HG03280 (cell line): Measurements from ENCODE around the gene LRMDA.

Experiments
- ATAC-seq: cut with Tn5 transposase; IDR thresholded peaks from one replicate; pipeline ENCODE4 v1.9.1; 2021; ENCODE audit warnings: mild to moderate bottlenecking, moderate library complexity; ENCODE audit not compliant: unreplicated experiment

The LRMDA gene

DNA sequence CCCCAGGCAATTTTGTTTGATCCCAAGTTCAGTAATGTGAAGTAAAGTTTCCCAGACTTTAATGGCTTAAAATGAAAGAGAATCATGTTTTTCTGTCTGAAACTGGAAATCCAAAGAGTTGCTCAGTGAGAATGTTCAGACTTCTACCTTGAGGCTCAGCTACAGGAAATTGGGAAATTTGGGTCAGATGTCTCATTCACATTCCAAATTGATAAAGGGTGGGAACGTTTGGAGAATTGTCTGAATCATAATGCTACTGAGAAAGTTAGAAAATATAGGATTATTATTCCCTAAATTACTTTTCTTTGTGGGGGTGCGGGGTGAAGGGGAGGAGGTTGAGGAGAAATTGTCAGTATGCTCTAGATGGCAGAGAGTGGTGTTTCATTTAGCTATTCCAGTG, 773.9 kb downstream of the LRMDA start:
- no peak for ATAC-seq

DNA sequence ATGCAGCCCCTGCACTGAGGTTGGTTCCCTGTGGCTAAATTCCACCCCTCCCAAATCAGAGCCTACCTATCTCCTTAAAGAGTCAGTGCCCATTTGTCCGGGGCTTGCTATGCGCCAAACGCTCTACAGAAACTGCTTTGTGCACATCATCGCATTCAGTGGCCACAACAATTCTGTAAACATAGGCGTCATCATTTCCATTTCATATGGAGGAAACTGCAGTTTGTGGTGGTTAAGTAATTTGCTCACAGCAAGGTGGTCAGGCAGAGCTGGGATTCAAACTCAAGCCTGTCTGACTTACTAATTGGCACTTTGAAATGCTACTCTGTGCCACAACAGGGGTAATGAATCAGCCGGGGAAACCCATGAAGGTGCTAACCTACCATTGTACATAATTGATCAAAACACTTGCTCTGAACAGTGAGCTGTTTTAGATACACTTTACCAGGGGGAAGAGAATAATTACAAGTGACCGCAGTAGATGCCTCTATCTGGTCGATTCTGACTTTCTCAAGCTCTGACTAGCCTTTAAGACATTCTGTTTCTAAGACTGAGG, 775.5 kb downstream of the LRMDA start:
- ATAC-seq: no peak

DNA sequence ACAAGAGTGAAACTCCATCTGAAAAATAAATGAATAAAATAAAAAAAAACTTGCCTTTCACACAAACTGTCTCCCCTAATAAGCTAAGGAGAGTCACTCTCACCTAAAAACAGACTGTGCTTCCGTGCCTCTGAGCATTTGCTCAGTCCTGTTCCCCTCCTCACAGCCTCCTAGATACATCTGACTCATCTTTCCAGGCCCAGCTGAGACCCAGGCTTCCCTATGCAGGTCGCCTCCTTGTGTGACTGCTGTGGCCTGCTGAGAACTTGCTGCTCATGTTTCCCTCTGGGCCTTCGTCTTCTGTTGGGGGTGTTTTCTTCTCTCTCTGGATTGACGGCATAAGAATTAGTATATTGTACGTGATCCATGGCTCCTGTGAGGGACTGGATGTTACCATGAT, 777.7 kb downstream of the LRMDA start:
- no peak for ATAC-seq

DNA sequence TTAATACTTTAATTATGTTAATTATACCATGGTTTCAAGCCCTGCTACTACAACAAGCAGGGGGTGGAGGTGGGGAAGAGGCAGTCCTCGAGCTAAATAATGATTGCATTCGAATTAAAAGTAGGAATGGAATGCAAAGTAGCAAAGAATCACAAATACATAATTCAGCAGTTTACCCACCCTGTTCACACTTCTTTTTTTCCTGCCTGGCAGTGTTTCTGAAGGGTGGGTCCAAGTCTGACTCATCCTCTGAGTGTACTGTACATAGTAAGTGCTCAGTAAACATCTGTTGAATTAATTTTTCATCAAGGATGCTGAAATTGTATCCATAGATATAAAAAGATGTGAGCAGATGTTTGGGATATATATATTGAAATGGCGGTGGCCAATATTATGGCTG, 778.8 kb downstream of the LRMDA start:
- ATAC-seq: no peak

DNA sequence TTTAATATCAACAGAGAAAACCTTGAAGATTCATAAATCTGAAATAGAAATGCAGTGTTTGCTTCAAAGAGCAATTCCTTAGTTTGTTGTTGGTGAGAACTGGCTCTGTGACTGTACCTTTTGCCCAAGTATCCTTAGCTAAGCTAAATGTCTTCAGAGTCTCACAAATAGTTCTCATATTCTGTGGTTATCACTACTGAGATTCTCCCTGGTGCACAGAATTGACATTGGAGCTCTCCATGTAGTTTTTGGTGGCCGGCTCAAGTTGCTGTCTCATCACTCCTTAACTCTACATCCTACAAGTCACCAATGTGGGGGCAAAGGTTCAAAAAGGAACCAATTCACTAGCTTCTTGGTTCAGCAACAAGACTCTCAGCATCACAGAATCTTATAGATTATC, 780.3 kb downstream of the LRMDA start:
- ATAC-seq: no peak

DNA sequence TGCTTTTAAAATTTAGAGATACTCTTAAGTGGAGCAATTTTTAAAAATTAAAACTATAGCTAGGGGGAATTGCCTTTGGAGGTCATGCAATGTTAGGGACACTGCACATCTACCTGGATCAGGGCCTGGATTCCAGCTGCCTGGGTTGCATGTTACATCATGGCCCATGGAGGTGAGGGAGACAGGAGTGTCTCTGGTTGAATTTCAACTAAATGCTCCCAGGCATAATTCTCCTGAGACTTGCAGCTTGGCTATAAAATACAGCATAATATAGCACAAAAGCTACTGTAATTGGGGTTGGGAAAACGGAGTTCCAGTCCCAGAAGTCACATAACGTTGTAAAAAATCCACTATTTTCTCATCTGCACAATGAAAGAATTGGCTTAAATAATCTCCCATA, 782.5 kb downstream of the LRMDA start:
- ATAC-seq: no peak

DNA sequence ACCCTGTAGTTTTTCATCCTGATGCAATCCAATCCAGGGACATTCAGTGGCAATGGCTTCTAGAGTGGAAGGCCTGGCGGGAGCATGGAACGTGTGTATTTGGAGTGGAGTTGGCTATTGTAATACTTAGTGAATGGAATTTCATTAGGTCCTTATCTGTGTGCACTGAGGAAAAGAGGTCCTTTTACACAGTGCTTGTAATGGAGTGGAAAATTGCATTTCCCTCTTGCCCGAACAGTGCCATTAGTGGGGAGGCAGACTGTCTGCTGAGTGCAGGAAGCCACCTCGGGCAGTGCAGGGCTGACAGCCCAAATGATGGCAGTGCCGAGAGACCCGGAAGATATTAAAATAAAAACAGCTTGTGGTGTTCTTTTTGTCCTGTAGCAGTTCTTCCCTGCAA, 786.6 kb downstream of the LRMDA start:
- no peak for ATAC-seq

DNA sequence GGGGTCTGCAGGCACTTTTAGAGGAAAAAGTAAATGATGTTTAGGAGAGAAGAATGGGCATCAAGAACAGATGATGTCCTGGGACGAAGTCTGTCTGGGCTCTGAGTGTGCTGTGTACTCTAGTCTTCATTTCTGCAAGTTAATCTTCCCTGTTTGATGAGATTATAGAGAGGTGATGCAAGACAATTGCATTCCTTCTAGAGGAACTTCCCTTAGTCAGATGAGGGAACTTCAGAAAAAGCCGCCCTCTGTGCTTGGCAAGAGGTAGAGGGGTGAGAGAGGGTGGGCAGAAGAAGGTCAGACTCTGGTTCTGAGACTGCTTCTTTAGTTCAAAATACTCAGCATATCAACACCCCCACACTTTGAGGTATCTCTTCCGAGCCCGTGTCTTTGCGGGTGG, 797.9 kb downstream of the LRMDA start:
- ATAC-seq: no peak

DNA sequence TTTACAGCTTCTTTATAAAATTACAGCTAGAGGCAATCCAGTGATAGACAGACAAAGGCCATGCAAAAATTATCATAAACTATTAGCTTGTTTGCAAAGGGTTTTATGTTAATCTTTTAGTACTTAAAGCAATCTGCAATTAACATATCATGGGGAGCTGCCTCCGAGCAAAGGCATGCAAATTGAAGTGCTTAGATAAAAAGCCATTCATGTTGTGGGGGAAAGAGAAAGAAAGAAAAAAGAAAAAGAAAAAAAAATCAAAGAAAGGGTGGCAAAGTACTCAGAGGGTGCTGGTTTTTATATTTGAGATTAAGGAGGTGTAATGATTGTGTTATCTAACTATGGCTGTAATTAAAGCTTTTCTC, 799.5 kb downstream of the LRMDA start:
- no peak for ATAC-seq

DNA sequence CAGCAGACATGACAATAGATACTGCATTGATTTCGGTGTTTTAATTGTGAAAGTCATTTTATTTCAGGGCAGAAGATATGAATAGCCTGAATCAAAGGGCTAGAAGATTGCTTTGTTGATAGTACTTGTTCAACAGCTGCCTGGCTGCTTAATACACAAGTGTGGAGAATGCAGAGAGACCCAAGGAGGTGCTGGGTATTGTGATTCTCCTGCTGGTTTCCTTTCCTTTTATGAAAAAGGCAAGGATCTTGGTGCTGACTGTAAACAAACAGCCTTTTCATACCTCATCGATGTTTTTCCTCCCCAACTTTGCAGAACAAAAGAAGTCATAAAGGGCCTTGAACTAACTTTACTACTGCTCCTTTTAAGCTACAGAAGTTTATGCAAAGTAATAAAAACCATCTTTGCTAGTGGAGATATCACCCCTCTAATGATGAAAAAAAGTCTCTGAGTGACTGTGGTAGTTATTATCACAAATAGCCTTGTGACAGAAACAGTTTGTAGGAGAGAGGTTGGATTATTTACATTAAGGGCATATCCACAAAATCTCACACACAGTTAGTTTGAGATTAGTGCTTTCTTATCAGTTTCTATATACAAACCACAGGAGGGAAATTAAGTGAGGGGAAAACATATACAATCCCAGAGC, 800.0 kb downstream of the LRMDA start:
- no peak for ATAC-seq

DNA sequence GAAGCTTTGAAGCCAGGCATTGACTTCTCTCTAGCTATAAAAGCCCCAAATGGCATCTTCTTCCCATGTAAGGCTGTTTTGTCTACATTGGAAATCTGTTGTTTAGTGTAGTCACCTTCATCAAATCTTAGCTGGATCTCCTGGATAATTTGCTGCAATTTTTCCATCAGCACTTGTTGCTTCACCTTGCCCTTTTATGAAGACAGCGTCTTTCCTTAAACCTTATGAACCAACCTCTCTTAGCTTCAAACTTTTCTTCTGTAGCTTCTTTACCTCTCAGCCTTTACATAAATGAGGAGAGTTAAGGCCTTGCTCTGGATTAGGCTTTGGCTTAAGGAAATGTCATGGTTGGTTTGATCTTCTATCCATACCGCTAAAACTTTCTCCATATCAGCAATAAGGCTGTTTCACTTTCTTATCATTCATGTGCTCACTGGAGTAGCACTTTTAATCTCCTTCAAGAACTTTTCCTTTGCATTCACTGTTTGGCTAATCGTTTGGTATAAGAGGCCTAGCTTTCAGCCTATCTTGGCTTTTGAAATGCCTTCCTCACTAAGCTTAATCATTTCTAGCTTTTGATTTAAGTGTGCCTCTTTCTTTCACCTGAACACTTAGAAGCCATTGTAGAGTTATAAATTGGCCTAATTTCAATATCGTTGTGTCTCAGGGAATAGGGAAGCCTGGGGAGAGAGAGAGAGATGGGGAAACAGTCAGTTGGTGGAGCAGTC, 803.2 kb downstream of the LRMDA start:
- ATAC-seq: no peak

DNA sequence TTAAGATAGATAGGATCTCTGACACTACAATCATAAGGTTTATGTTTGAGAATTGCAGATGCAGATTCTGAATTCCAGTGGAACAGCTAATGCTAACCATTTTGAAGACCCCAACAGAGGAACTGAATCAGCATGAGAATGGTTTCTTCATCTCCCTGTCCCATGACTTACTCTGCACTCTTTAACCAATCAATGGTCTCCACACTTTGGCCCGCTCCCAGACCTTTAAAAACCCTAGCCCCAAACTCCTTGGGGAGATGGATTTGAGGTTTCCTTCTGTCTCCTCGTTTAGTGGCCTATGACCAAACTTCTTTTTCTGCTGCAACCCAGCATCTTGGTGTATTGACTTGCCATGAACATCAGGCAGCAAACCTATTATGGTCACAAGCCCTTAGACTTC, 804.9 kb downstream of the LRMDA start:
- ATAC-seq: no peak

DNA sequence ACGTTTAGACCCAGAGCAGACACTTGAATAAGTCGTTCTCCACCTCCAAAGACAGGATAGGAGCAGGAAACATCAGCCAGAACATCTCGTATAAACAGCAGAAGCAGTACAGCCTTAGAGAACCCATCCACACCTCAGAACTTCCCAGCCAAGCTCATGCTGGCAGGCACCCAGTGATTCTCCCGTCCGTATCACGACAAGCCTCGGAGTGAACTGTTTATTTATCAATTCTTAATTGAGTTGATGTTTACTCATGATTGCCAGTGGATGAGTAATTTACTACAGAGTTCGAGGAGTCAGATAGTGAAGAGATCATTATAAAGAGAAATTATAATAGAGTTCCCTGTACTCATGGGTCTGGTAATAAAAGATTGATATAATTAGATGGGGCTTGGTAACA, 811.5 kb downstream of the LRMDA start:
- ATAC-seq: no peak

DNA sequence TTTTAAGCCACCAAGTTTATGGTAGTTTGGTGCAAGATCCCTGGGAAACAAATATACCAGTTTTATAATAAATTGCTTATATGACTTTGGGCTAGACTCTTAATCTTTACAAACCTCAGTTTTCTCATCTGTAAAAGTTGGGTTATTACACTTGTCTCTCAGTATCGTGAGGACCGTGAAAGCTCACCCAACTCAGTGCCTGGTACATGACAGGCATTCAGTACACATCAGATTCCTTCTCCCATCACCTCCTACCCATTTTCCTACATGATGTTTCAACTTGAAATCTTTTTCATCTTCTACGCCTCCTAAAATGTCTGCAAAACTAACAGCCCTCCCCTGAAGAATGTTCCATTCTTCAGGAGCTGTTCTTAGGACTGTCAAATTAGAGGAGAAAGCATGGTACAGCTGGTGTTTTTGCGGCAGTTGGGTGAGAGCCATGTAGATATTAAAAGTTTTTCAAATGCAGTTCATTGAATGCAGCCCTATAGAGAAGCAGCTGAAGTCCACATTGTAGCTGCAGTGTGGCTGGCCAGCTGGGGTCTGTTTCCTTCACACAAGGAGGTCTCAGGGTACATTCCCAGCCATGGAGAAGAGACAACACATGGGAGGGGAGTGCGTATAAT, 812.8 kb downstream of the LRMDA start:
- ATAC-seq: no peak

DNA sequence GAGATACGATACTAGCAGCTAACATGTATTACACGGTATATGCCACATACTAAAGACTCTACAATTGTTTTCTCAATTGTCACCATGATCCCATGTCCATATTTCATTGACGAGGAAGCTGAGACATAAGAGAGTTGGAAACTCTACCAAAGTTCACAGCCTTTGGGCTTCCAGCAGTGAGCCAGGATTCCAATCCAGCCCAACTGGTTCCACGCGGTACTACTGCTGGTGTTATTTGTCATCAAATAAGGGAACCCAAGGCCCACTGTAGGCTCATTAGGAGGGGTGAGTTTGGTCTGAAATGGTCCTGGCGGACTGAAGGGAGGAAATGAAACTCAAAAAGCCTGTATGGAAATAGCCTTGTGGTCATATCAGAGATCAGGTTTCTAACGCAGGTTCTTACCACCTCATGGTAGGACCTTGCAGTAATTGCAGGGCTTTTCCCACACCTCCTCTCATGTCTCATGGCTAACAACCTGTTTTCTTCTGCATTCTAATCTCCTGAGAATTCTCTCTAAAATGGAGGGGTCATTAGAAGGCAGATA, 814.6 kb downstream of the LRMDA start:
- no peak for ATAC-seq

DNA sequence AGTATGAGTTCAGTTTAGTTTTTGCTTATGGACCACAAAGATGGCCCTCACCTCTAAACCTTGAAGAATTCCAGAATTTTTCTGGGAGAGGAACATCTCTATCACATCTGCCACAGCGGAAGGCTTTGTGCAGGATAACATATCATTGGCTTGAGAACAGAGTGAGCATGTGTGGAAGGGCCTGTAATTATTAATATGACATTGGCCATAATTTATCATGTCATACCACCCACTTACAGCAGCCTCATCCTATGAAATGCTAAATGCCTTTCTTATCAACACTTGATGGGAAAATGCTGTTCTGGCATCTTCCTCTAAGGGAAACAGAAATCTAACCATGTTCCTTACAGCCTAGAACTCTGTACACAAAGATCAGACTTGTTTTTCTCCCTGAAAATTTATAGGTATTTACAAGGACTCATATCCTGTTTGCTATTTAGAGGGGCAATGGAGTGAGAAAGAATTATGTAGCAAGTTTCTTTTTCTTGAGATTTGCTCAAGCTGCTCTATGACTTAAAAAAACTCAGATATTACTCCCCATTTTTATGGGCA, 817.3 kb downstream of the LRMDA start:
- no peak for ATAC-seq

DNA sequence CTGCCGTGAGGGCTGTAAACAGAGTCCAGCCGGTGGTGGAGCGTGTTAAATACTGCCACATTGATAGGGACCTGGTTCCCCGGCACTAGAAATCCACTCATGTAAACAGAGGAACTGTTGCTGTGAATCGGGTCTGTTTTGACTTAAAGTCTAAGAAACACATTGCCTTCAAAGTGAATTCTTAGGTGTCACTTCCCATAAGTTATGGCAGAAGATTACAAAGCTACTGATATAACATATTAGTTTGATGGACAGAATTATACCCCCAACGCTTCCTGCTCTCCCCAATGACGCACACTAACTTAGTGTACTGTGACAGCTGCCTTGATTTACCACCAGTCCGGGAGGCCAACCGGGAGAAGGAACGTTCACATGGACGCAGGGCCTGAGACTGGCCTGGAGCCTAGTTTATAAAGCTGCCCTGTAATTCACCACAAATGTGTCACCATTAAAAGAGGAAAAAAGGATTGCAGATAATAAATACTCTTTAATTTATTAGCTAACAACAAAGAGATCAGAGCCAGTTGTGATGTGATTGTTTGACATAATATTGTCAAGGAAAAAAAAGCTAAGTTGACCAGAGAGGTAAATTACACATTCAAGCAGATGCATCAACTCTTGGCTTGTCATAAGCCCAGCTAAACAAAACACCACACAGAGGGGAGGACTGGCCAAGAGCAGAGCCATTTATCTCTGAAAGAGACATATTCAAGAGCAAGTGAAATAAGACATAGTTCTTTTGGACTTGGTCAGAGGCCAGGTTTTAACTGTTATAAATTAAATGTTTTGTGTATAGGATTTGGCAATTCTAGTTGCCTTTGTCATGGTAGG, 820.6 kb downstream of the LRMDA start:
- ATAC-seq: no peak

DNA sequence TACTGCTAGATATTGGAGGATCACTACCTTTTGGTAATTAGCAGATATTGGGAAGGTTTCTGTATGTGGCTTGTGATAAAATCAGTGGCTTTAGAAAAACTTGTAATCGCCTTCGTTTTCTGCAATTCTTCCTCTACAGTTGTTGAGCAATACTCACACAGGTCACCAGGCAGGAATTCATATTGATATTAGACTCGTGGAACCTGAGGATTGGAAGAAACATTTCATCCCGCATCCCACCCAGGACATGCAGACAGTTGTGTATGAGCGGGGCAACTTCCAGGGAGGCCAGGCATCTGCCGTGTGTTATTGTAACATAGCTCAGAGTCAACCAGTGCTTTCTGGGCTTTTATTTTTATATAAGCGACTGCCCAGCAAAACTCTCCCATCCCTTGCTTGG, 821.3 kb downstream of the LRMDA start:
- ATAC-seq: no peak

DNA sequence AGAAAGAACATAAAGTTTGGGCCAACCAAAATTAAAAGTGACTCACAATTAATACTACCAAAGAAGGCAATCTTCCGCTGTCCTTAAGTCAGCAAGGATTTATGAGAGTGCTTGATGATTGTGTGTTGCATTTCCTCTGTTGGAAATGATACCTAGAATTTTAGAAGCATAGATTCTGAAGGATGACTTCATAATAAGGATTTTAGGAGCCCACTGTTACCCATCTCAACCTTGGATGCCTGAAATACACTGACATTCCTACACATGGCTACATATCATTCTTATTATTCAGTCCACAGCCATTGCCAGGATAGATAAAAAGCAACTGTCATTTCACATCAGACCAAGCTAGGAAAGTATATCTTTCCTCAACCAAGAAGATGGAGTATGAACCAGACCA, 823.8 kb downstream of the LRMDA start:
- no peak for ATAC-seq

DNA sequence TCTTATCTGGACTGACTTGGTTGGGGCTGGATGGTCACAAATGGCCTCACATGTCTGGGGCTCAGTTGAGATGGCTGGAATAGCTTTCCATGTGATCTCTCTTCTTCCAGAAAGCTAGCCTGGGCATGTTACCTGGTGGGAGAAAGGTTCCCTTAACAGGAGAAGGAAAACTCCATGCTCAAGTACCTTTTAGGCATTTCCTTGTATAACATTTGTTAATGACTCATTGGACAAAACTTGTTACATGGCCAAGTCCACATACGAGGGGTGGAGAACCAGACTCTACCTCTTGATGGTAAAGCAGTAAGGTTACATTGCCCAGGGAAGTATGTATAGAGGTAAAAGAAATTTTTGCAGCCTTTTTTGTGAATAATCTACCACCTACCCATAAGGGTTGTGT, 826.4 kb downstream of the LRMDA start:
- ATAC-seq: no peak
